Parathyroid adenoma (tissue), 2 donors: Measurements from ENCODE around the gene PHF19.

Experiments
- H2AFZ ChIP-seq: fragments of 300-600 bp; sonication (generic); one replicate; pipeline ENCODE4 v1.7.0; 2017; ENCODE audit warnings: antibody characterized with exemption, mild to moderate bottlenecking
- H3K27ac ChIP-seq: fragments of 300-600 bp; sonication (generic); one replicate; pipeline ENCODE4 v1.7.0; 2017
- H3K27me3 ChIP-seq: fragments of 300-600 bp; sonication (generic); one replicate; pipeline ENCODE4 v1.7.0; 2017; ENCODE audit warnings: low read length; ENCODE audit not compliant: control insufficient read depth, insufficient read depth
- H3K36me3 ChIP-seq: fragments of 300-600 bp; sonication (generic); one replicate; pipeline ENCODE4 v1.7.0; 2017; ENCODE audit warnings: low read length; ENCODE audit not compliant: control insufficient read depth, insufficient read depth
- H3K4me1 ChIP-seq: fragments of 300-600 bp; sonication (generic); one replicate; pipeline ENCODE4 v1.7.0; 2017; ENCODE audit warnings: control low read depth
- H3K4me2 ChIP-seq: fragments of 300-600 bp; sonication (generic); one replicate; pipeline ENCODE4 v1.7.0; 2017; ENCODE audit warnings: low read length
- H3K4me3 ChIP-seq: fragments of 300-600 bp; sonication (generic); one replicate; pipeline ENCODE4 v1.7.0; 2017; ENCODE audit warnings: low read depth, low read length
- H3K79me2 ChIP-seq: fragments of 300-600 bp; sonication (generic); one replicate; pipeline ENCODE4 v1.7.0; 2017; ENCODE audit warnings: control low read depth
- H3K9ac ChIP-seq: fragments of 300-600 bp; sonication (generic); one replicate; pipeline ENCODE4 v1.7.0; 2017; ENCODE audit warnings: mild to moderate bottlenecking
- H3K9me3 ChIP-seq: fragments of 300-600 bp; sonication (generic); one replicate; pipeline ENCODE4 v1.7.0; 2017; ENCODE audit warnings: low read length; ENCODE audit not compliant: control insufficient read depth
- CTCF ChIP-seq: fragments of 300-600 bp; sonication (generic); IDR thresholded peaks from one replicate; pipeline ENCODE4 v1.7.0; 2017; ENCODE audit warnings: antibody characterized with exemption, mild to moderate bottlenecking
- donor health status: primary hyperparathyroidism.

PHF19 gene

GRCh38 chr9:120916588-120916987, 39.6 kb upstream of the PHF19 start:
- no peaks in the 10 kb centered on the region for H3K9me3 ChIP-seq
- H3K27ac ChIP-seq, result no peak overlapping the region
- H3K4me3 ChIP-seq, result no peak overlapping the region
- H3K4me1 ChIP-seq, result no peaks in the 10 kb centered on the region
- TF ChIP-seq CTCF, result no peak
- no peak overlapping the region for H3K9ac ChIP-seq
- no peaks in the 10 kb centered on the region for H3K36me3 ChIP-seq
- no peaks in the 10 kb centered on the region for H3K79me2 ChIP-seq
- no peak overlapping the region for H2AFZ ChIP-seq
- no peak overlapping the region for H3K4me2 ChIP-seq
- no peaks in the 10 kb centered on the region for H3K27me3 ChIP-seq

GRCh38 chr9:120915854-120916470, 39.0 kb upstream of the PHF19 start:
- no peaks in the 10 kb centered on the region for H3K36me3 ChIP-seq
- H2AFZ ChIP-seq, result no peak overlapping the region
- no peak overlapping the region for H3K27ac ChIP-seq
- H3K79me2 ChIP-seq, result no peaks in the 10 kb centered on the region
- no peaks in the 10 kb centered on the region for H3K9me3 ChIP-seq
- no peak overlapping the region for H3K4me3 ChIP-seq
- H3K9ac ChIP-seq, result no peak overlapping the region
- no peak for TF ChIP-seq CTCF
- H3K4me2 ChIP-seq, result no peak overlapping the region
- no peaks in the 10 kb centered on the region for H3K4me1 ChIP-seq
- no peaks in the 10 kb centered on the region for H3K27me3 ChIP-seq

- no peak overlapping the region for H3K27ac ChIP-seq
- no peaks in the 10 kb centered on the region for H3K4me1 ChIP-seq
- no peaks in the 10 kb centered on the region for H3K79me2 ChIP-seq
- H3K4me3 ChIP-seq, result no peak overlapping the region
- no peak for TF ChIP-seq CTCF
- H3K27me3 ChIP-seq, result no peaks in the 10 kb centered on the region
- no peak overlapping the region for H3K4me2 ChIP-seq
- no peaks in the 10 kb centered on the region for H3K9me3 ChIP-seq
- no peaks in the 10 kb centered on the region for H3K36me3 ChIP-seq
- H2AFZ ChIP-seq, result no peak overlapping the region
- H3K9ac ChIP-seq, result no peak overlapping the region
Observed at GRCh38 chr9:120914953-120915352, 38.0 kb upstream of the PHF19 start.

- H3K27ac ChIP-seq, result no peak overlapping the region
- no peak for TF ChIP-seq CTCF
- no peak overlapping the region for H3K4me3 ChIP-seq
- H3K4me2 ChIP-seq, result no peak overlapping the region
- no peaks in the 10 kb centered on the region for H3K4me1 ChIP-seq
- no peak overlapping the region for H2AFZ ChIP-seq
- no peak overlapping the region for H3K9ac ChIP-seq
- H3K9me3 ChIP-seq, result no peaks in the 10 kb centered on the region
- H3K27me3 ChIP-seq, result no peaks in the 10 kb centered on the region
- H3K36me3 ChIP-seq, result no peaks in the 10 kb centered on the region
- H3K79me2 ChIP-seq, result no peaks in the 10 kb centered on the region
Observed at GRCh38 chr9:120914396-120914795, 37.4 kb upstream of the PHF19 start.

GRCh38 chr9:120913647-120914264, 36.8 kb upstream of the PHF19 start:
- H3K36me3 ChIP-seq, result no peaks in the 10 kb centered on the region
- H3K4me1 ChIP-seq, result no peaks in the 10 kb centered on the region
- H3K9me3 ChIP-seq, result no peaks in the 10 kb centered on the region
- H3K27me3 ChIP-seq, result no peaks in the 10 kb centered on the region
- H3K79me2 ChIP-seq, result no peaks in the 10 kb centered on the region
- H3K4me2 ChIP-seq, result no peak overlapping the region
- no peak overlapping the region for H3K9ac ChIP-seq
- H3K4me3 ChIP-seq, result no peak overlapping the region
- TF ChIP-seq CTCF, result no peak
- H3K27ac ChIP-seq, result no peak overlapping the region
- no peak overlapping the region for H2AFZ ChIP-seq
